Suprapubic skin (tissue), 4 donors: ENCODE data around the gene TSSC4. TPM values are rescaled to one million over a fixed set of nuclear protein-coding genes. Genes with fewer than 3 reads are reported as not detected.

Experiments
- DNase-seq, 2 donors: peaks; one replicate each; pipeline ENCODE4 v3.0.0-alpha.2; 2019; ENCODE audit warnings: low spot score in 2 of 2
- H3K27ac ChIP-seq: fragments of 200-600 bp; sonication (generic); one replicate; pipeline ENCODE4 v1.5.1; 2019
- H3K27me3 ChIP-seq: fragments of 200-600 bp; sonication (generic); one replicate; pipeline ENCODE4 v1.5.1; 2019
- H3K36me3 ChIP-seq: fragments of 200-600 bp; sonication (generic); one replicate; pipeline ENCODE4 v1.5.1; 2019
- H3K4me1 ChIP-seq: fragments of 200-600 bp; sonication (generic); one replicate; pipeline ENCODE4 v1.5.1; 2019
- H3K4me3 ChIP-seq: fragments of 200-600 bp; sonication (generic); one replicate; pipeline ENCODE4 v1.5.1; 2019; ENCODE audit warnings: mild to moderate bottlenecking
- H3K9me3 ChIP-seq: fragments of 200-600 bp; sonication (generic); one replicate; pipeline ENCODE4 v1.5.1; 2019
- EP300 ChIP-seq: sonication (generic); formaldehyde crosslinking; IDR thresholded peaks from one replicate; pipeline ENCODE4 v1.6.1; 2017; ENCODE audit warnings: antibody characterized with exemption
- POLR2A ChIP-seq, 2 donors: fragments of 450-650 bp; IDR thresholded peaks; one replicate each; pipeline ENCODE4 v1.6.1; 2017; ENCODE audit warnings: antibody characterized with exemption in 2 of 2, mild to moderate bottlenecking in 2 of 2, moderate library complexity in 2 of 2
- POLR2AphosphoS5 ChIP-seq, 3 donors: sonication (generic); formaldehyde crosslinking; IDR thresholded peaks; one replicate each; pipeline ENCODE4 v1.6.1; 2017; ENCODE audit warnings: antibody characterized with exemption in 3 of 3
- WGBS: methylation state at CpG from one replicate; pipeline ENCODE4 v1.1.5; 2018; 5-methylcytosine and 5-hydroxymethylcytosine counted together
- total RNA-seq, 4 donors: library from RNA; depleted of rRNA; stranded (reverse); fragments of >200 nt; gene quantifications; one replicate each; pipeline ENCODE4 v1.1.0, GENCODE V29; 2016
- TF ChIP-seq, protein P1 (sequence below), 2 donors: fragments of 200-600 bp in 1 of 2; fragments of 450-650 bp in 1 of 2; sonication (generic) in 1 of 2; IDR thresholded peaks; one replicate each; pipeline ENCODE4 v1.5.1; 2016 to 2019; ENCODE audit warnings: antibody characterized with exemption in 2 of 2, mild to moderate bottlenecking in 1 of 2, moderate library complexity in 1 of 2

TSSC4 gene
- total RNA-seq, 4 donors from 2014 or later = 25.7 to 60.9 (median 51.4) TPM

DNA sequence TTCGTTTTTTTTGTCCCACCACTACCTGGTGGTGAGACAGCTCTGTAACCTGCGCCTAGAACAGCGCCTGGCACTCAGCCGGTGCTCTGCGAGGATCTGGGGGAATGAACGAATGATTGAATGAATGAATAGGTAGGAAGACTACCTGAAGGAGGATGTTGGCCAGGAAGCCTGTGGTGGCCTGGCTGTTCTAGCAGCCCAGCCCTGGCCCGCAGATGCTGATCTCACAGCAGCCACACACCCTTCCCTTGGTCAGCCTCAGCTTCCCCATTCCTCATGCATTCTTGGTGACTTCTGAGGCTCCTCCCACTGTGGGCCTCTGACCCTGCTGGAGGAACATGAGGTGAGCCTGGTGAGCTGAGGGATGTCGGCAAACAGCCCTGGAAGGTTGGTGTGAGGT, 40.1 kb downstream of the TSSC4 start:
- H3K4me3 ChIP-seq = no peak overlapping the region
- H3K27me3 ChIP-seq = peaks cover 49% of the 10 kb centered on the region
- no peaks in the 10 kb centered on the region for H3K36me3 ChIP-seq
- peaks cover 15% of the 10 kb centered on the region for H3K4me1 ChIP-seq
- TF ChIP-seq, protein P1, sequence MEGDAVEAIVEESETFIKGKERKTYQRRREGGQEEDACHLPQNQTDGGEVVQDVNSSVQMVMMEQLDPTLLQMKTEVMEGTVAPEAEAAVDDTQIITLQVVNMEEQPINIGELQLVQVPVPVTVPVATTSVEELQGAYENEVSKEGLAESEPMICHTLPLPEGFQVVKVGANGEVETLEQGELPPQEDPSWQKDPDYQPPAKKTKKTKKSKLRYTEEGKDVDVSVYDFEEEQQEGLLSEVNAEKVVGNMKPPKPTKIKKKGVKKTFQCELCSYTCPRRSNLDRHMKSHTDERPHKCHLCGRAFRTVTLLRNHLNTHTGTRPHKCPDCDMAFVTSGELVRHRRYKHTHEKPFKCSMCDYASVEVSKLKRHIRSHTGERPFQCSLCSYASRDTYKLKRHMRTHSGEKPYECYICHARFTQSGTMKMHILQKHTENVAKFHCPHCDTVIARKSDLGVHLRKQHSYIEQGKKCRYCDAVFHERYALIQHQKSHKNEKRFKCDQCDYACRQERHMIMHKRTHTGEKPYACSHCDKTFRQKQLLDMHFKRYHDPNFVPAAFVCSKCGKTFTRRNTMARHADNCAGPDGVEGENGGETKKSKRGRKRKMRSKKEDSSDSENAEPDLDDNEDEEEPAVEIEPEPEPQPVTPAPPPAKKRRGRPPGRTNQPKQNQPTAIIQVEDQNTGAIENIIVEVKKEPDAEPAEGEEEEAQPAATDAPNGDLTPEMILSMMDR (IDR thresholded peaks at IDR 0.05) = no peak
- no peak for TF ChIP-seq EP300
- TF ChIP-seq POLR2A (IDR thresholded peaks at IDR 0.05) = no peak
- no peak for TF ChIP-seq POLR2AphosphoS5 (IDR thresholded peaks at IDR 0.05)
- 72% methylated on average over 8 of the region's 8 CpGs for WGBS
- H3K27ac ChIP-seq = no peak overlapping the region
- DNase-seq = peak in 1 of 2 donors; percentile 46
- H3K9me3 ChIP-seq = no peaks in the 10 kb centered on the region

DNA sequence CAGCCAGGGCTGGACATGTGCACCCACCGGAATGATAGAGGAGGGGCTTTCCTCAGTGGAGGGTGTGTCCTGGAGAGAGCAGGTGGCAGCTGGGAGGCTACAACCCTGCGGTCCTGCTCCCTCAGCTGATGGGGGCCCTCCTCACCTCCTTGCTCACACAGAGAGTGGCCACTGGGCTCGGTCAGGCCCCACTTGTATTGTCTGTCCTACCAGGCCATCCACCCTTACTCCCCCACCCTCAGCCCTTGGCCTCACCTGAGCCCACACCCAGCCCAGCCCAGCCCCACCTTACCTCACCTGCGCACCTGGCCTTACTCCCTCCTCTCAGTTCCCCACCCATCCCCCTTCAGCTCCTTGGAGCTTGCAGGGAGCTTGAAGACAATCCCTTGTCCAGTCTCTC, 40.6 kb downstream of the TSSC4 start:
- peak in 1 of 2 donors; percentile 49 for DNase-seq
- H3K4me1 ChIP-seq = peaks cover 19% of the 10 kb centered on the region
- H3K27me3 ChIP-seq = peaks cover 54% of the 10 kb centered on the region
- no peaks in the 10 kb centered on the region for H3K9me3 ChIP-seq
- no peak for TF ChIP-seq POLR2A (IDR thresholded peaks at IDR 0.05)
- no peak overlapping the region for H3K27ac ChIP-seq
- no peaks in the 10 kb centered on the region for H3K36me3 ChIP-seq
- 53% methylated on average over 2 of the region's 4 CpGs for WGBS
- H3K4me3 ChIP-seq = no peak overlapping the region

DNA sequence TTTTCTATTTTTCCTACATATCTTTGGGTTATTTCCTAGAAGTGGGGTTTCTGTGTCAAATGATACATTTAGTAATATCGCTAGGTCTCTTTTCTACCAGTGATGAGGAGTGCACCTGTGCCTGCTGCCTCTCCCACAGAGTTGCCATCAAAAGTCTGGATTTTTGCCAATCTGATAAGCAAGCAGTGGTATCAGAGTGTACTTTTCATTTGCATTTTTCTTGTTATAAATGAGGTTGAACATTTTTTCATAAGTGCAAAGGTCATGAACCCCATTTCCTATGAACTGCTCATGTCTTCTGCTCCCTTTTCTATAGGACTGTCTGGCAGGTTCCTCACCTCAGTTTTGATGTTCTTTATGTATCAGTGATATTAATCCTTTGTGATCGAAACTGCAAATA, 42.0 kb downstream of the TSSC4 start:
- no peak for DNase-seq
- 82% methylated on average over 2 of the region's 2 CpGs for WGBS
- no peaks in the 10 kb centered on the region for H3K36me3 ChIP-seq
- H3K9me3 ChIP-seq = no peaks in the 10 kb centered on the region
- peaks cover 62% of the 10 kb centered on the region for H3K27me3 ChIP-seq
- no peak overlapping the region for H3K4me3 ChIP-seq
- TF ChIP-seq EP300 (no peak), POLR2AphosphoS5 (IDR thresholded peaks at IDR 0.05) (no peak)
- peaks cover 24% of the 10 kb centered on the region for H3K4me1 ChIP-seq
- H3K27ac ChIP-seq = no peak overlapping the region

DNA sequence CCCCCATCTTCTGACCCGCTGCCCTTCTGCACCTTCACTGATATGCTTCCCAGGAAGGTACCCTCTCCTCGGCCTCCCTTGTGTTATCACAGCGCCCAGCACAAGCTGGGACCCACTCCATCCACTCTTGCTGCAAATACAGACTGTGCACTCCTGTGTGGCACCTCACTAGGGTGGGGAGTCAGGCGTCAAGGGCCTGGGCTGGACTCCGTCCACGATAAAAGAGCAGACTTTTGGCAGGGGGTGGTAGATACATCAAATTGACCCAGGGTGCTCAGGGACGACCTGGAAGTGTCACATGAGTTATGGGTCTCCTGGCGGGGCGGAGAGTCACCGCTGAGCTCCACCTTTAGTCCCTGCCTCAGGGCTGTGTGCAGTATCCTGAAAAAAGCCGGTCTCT, 42.9 kb downstream of the TSSC4 start:
- peak in 1 of 2 donors; percentile 51 for DNase-seq
- H3K4me3 ChIP-seq = no peak overlapping the region
- 47% methylated on average over 11 of the region's 11 CpGs for WGBS
- no peaks in the 10 kb centered on the region for H3K36me3 ChIP-seq
- no peak overlapping the region for H3K27ac ChIP-seq
- TF ChIP-seq POLR2AphosphoS5 (IDR thresholded peaks at IDR 0.05) (no peak), EP300 (no peak), POLR2A (IDR thresholded peaks at IDR 0.05) (no peak)
- TF ChIP-seq, protein P1 (IDR thresholded peaks at IDR 0.05) = no peak
- H3K27me3 ChIP-seq = peaks cover 67% of the 10 kb centered on the region
- peaks cover 24% of the 10 kb centered on the region for H3K4me1 ChIP-seq
- no peaks in the 10 kb centered on the region for H3K9me3 ChIP-seq

DNA sequence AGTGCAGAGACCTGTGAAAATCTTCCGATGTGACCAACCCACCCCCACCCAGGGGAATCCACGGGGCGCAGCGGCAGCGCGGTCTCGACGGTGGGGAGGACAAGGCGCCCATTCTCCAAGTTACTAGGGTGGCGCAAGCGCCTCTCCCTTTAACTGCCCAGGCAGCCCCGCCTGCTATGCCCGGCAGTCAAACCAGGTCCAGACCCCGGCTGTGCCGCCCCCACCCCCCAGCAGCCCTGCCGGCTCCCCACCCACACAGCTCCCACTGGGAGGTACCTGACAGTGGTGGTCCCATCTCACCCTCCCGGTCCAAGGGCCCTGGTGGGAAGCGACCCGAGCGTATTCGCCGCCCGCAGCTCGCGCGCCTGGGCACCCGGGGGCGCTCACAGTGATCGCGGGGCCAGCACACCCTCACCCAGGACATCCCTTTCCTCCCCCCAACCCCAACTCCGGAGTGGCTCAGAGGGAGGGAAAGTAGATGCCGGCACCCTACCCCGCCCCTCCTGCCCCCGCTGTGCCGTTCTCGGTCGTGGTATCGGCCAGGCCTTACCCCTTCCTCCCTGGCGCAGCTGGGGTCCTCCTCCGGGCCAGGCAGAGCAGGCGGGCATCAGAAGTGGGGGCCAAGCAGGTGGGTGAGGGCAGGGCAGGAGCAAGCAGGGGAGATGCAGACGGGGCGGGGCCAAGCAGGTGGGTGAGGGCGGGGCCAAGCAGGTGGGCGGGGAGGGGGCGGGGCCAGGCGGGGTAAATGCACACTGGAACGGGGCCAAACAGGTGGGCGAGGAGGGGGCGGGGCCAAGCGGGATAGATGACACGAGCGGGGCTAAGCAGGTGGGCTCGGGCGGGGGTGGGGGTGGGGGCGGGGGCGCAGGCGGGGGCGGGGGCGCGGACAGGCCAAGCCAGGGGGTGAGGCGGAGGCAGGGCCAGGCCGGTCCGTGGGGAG, 43.6 kb downstream of the TSSC4 start, which contains the start of gene TRPM5:
Gene TRPM5 (minus strand): TSS at position 634 of the 940 bp plus-strand sequence. CDS start 21,478 bp downstream, outside the sequence.
- peak in 1 of 2 donors; percentile 66 for DNase-seq
- peaks cover 74% of the 10 kb centered on the region for H3K27me3 ChIP-seq
- no peak within 1 kb of the TSS for H3K27ac ChIP-seq

More for the DNA sequence above, 43.6 kb downstream of the TSSC4 start, which contains the start of gene TRPM5:
- H3K9me3 ChIP-seq = no peaks in the 10 kb centered on the region
- H3K4me3 ChIP-seq = peak within 1 kb of the TSS; percentile 41
- TF ChIP-seq, protein P1 (IDR thresholded peaks at IDR 0.05) = no peak
- no peak for TF ChIP-seq POLR2AphosphoS5 (IDR thresholded peaks at IDR 0.05)
- TF ChIP-seq EP300 = no peak
- no peak for TF ChIP-seq POLR2A (IDR thresholded peaks at IDR 0.05)
- H3K36me3 ChIP-seq = no peaks in the 10 kb centered on the region
- peaks cover 24% of the 10 kb centered on the region for H3K4me1 ChIP-seq
- WGBS = no CpG with 5 or more reads among the region's 64 CpGs
